Ovary (tissue), 9 donors: Measurements from ENCODE around the gene HAPSTR1. TPM values are rescaled to one million over a fixed set of nuclear protein-coding genes. Genes with fewer than 3 reads are reported as not detected.

Experiments used
- DNase-seq, 5 donors: peaks; one replicate each; pipeline ENCODE4 v3.0.0-alpha.2; 2019 to 2020
- H3K27ac ChIP-seq, 2 donors: fragments of 200-600 bp; one replicate each; pipeline versions ENCODE4 v1.5.1 to v1.8.0; 2019 to 2022
- H3K27me3 ChIP-seq: fragments of 200-600 bp; one replicate; pipeline ENCODE4 v1.8.0; 2022
- H3K36me3 ChIP-seq: fragments of 200-600 bp; sonication (generic); one replicate; pipeline ENCODE4 v1.5.1; 2019
- H3K4me1 ChIP-seq: one replicate; pipeline ENCODE4 v1.8.1; 2013; ENCODE audit warnings: mild to moderate bottlenecking, moderate library complexity; ENCODE audit not compliant: insufficient read depth
- H3K4me3 ChIP-seq: fragments of 200-600 bp; sonication (generic); one replicate; pipeline ENCODE4 v1.5.1; 2017
- H3K9me3 ChIP-seq, 2 donors: fragments of 200-600 bp in 1 of 2; sonication (generic) in 1 of 2; one replicate each; pipeline versions ENCODE4 v1.5.1 to v1.8.1; 2013 to 2019; ENCODE audit warnings: mild to moderate bottlenecking in 1 of 2, moderate library complexity in 1 of 2
- CTCF ChIP-seq, 3 donors: fragments of 450-650 bp in 2 of 3; fragments of 200-600 bp in 1 of 3; IDR thresholded peaks; one replicate each; pipeline versions ENCODE4 v1.5.1 to v1.8.0; 2016 to 2022; ENCODE audit warnings: antibody characterized with exemption in 3 of 3, mild to moderate bottlenecking in 1 of 3
- EP300 ChIP-seq: sonication (generic); formaldehyde crosslinking; IDR thresholded peaks from one replicate; pipeline ENCODE4 v1.6.1; 2017; ENCODE audit warnings: antibody characterized with exemption
- POLR2A ChIP-seq: fragments of 450-650 bp; IDR thresholded peaks from one replicate; pipeline ENCODE4 v1.6.1; 2017; ENCODE audit warnings: antibody characterized with exemption, mild to moderate bottlenecking, moderate library complexity
- WGBS, 3 donors: extraction: QIAGEN DNeasy Blood & Tissue Kit in 1 of 3; methylation state at CpG; one replicate each; pipeline versions ENCODE4 v1.1.5 to v1.1.7; 2013 to 2017; 5-methylcytosine and 5-hydroxymethylcytosine counted together
- intact Hi-C, 4 donors: fragments of 100-400 bp; cut with DNase I; formaldehyde crosslinking; loops; one replicate each; pipeline versions ENCODE4 v1.11.0 to v1.15.1; 2022 to 2023
- polyA plus RNA-seq, 2 donors: library from polyadenylated mRNA; stranded (reverse); fragments of 200-250 nt in 1 of 2; fragments of 350-450 nt in 1 of 2; fragmentation: Illumina TruSeq in 1 of 2; extraction: RNeasy Lipid Tissue Mini Kit (QIAGEN cat#74804) in 1 of 2; gene quantifications; one replicate each; pipeline ENCODE4 v1.2.3, GENCODE V29; 2013 to 2014
- total RNA-seq, 7 donors: library from RNA; depleted of rRNA in 2 of 7; stranded (reverse); fragments of >200 nt in 2 of 7; fragmentation: NEBNext Ultra II Directional in 3 of 7; extraction: Animal tissue kit (Norgen Biotek cat#: 25700) in 3 of 7; gene quantifications; one replicate each; pipeline versions ENCODE4 v1.1.0 to v1.2.4, GENCODE V29; 2016 to 2023
- donor health status: DM: no; HTN: no; CAD: no; lungs with moderate emphysema.
- donor health status: DM: no; HTN: no; CAD: no.
- donor health status: Bipolar disorder and iron deficiency.
- donor health status: DM: yes; HTN: yes; CAD: no.
- donor health status: DM: no; HTN: no; CAD: no.
- donor health status: DM: yes; HTN: yes; CAD: no.

HAPSTR1 gene
- total and polyA plus RNA-seq, 9 donors = 15.7 to 76.1 (median 48.0) TPM

GRCh38 chr16:9138731-9139501 is 47.5 kb downstream of the HAPSTR1 start:
- peak; percentile 43 to 74 (median 65) for DNase-seq
- intact Hi-C loops = loop anchor here in 1 of 4 donors (5.0 kb wide), 1 partner anchor 1043 kb away; the partner anchor contains the start of gene GRIN2A
- H3K4me1 ChIP-seq = peaks cover 1% of the 10 kb centered on the region
- no peaks in the 10 kb centered on the region for H3K27me3 ChIP-seq
- H3K36me3 ChIP-seq = no peaks in the 10 kb centered on the region
- H3K27ac ChIP-seq = no peak overlapping the region
- WGBS, 3 donors = 6 to 9% (median 7%) methylated on average over 21 of the region's 21 CpGs
- TF ChIP-seq POLR2A = no peak
- no peak for TF ChIP-seq EP300
- TF ChIP-seq CTCF (IDR thresholded peaks at IDR 0.05) = peak; percentile 32 to 58 (median 51)
- H3K9me3 ChIP-seq = no peaks in the 10 kb centered on the region
- H3K4me3 ChIP-seq = no peak overlapping the region

DNA sequence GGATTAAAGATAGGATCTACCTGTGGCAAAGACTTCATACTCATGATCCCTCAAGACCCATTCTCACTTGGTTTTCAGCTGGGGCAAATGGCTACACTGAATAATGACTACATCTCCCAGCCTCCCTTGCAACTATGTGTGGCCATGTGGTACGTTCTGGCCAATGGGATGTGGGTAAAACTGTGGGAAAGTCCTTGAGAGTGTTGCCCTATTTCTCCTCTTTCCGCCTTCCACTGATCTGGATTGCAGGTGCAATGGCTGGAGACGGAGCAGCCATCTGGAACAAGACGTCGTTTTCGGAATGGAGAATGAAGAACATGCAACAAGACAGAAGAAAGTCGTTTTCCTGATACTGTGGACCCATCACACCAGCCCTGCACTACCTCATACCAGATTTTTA is 48.5 kb downstream of the HAPSTR1 start:
- Histone ChIP-seq H3K27me3 (no peaks in the 10 kb centered on the region), H3K4me1 (peaks cover 1% of the 10 kb centered on the region), H3K4me3 (no peak overlapping the region), H3K9me3 (no peaks in the 10 kb centered on the region), H3K27ac (no peak overlapping the region), H3K36me3 (no peaks in the 10 kb centered on the region)
- 91 to 94% (median 92%) methylated on average over 7 of the region's 7 CpGs for WGBS, 3 donors
- TF ChIP-seq EP300 = no peak
- DNase-seq = no peak
- intact Hi-C loops = loop anchor here in 2 of 4 donors (5.0 to 10.0 kb wide), 2 partner anchors 1042 to 1045 kb away; partner anchors contain the start of gene GRIN2A (in 2 of the 2)

Other genes starting within 250 kb of the HAPSTR1 start
- gene CARHSP1, start 222.6 kb upstream of the HAPSTR1 start, total RNA-seq = 10 to 100 TPM; 65.0 to 94.3 (median 81.7) TPM
- gene CARHSP1, start 222.6 kb upstream of the HAPSTR1 start, polyA plus RNA-seq = 100 to 1,000 TPM in 1 of 2 donors, 10 to 100 TPM in 1; 53.2 to 102 TPM
- gene LITAFD, start 209.3 kb upstream of the HAPSTR1 start, total RNA-seq = not detected
- not detected for gene LITAFD, start 209.3 kb upstream of the HAPSTR1 start, polyA plus RNA-seq
- gene USP7, start 127.7 kb upstream of the HAPSTR1 start, total RNA-seq = 100 to 1,000 TPM in 2 of 7 donors, 10 to 100 TPM in 5; 73.8 to 104 (median 98.3) TPM
- gene USP7, start 127.7 kb upstream of the HAPSTR1 start, polyA plus RNA-seq = 10 to 100 TPM; 28.1 to 86.3 TPM